Measurements from ENCODE around the gene CSPG4. TPM values are rescaled to one million over a fixed set of nuclear protein-coding genes. Genes with fewer than 3 reads are reported as not detected.
"Not testable (repeated sequence)": the region's sequence is repeated elsewhere in the genome, so short reads cannot be mapped to it uniquely, and the experiment has no call there.

Gene CSPG4
- total RNA-seq, 1 experiment from 2014 or later, result 2.4 TPM

DNA sequence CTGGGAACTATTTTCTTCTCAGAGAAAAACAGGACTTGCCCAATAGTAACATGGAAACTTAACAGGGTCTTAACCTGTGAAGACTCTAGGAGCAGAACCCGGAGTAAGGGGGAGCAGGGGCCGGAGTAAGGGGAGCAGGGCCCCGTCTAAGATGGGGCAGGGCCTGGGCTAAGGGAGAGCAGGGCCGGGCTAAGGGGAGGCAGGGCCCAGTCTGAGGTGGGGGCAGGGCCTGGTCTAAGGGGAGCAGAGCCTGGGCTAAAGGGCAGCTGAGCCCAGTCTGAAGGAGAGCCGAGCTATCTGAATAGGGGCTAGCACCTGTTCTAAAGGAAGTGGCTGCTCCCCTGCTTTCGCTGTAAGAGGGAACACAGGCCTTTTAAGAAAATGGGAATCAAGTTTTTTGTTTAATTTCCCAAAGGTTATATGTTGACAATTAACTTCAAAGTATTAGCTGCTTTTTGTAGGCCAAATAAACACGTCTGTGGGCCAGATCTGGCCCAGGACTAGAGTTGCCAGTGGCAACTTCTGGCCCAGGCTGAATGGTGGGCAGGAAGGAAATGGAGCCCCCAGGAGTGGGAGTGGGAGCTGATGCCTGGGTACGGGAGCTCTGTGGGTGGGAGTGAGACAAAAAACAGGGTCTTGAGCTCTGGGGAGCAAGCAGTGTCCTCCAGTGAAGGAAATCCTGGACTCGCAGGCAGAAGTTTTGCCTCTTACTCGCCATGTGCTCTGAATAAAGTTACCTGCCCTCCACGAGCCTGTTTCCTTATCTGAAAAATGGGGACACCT, 32.5 kb downstream of the CSPG4 start:
- intact Hi-C loops (cut with micrococcal nuclease; ENCODE audit: unreplicated experiment), result loop anchor here (5.0 kb wide), 1 partner anchor 173 kb away; no protein-coding TSS in a partner anchor
- Histone ChIP-seq H3F3A (ENCODE audit: insufficient read depth, low read depth) (peaks cover 5% of the 10 kb centered on the region), H3K4me1 (replicated peaks; ENCODE audit: insufficient read depth) (no peaks in the 10 kb centered on the region), H3K9me2 (ENCODE audit: insufficient read depth) (no peaks in the 10 kb centered on the region), H3K9me3 (ENCODE audit: insufficient read depth, low read depth) (no peaks in the 10 kb centered on the region), H4K20me1 (ENCODE audit: insufficient read depth) (no peaks in the 10 kb centered on the region), H3K79me2 (ENCODE audit: low read depth) (0 out of 2 replicates have a peak, but pooled peaks cover under 1% of the 10 kb centered on the region), H3K27ac (no peak overlapping the region), H3K36me3 (ENCODE audit: low read depth) (no peaks in the 10 kb centered on the region), H3K4me3 (no peak overlapping the region), H2AFZ (no peak overlapping the region), H3K27me3 (ENCODE audit: insufficient read depth, low read depth) (no peaks in the 10 kb centered on the region), H3K4me2 (no peak overlapping the region)
- ChIA-PET CTCF (interaction anchor here (0.5 to 1.6 kb wide), 3 partner anchors 29 to 303 kb away, joined by 3 to 6 read pairs (median 5); no protein-coding TSS in a partner anchor), POLR2A (ENCODE audit: unreplicated experiment) (interaction anchor here (0.7 kb wide), 1 partner anchor 692 kb away, joined by 4 read pairs; no protein-coding TSS in a partner anchor)
- BruUV-seq (replicated peaks), result no TSS peak
- TF ChIP-seq EZH2 (IDR thresholded peaks at IDR 0.05; ENCODE audit: low read depth), result no peak
- no peak for TF ChIP-seq CTCF (conservative IDR thresholded peaks at IDR 0.05)
- no peak for DNase-seq

DNA sequence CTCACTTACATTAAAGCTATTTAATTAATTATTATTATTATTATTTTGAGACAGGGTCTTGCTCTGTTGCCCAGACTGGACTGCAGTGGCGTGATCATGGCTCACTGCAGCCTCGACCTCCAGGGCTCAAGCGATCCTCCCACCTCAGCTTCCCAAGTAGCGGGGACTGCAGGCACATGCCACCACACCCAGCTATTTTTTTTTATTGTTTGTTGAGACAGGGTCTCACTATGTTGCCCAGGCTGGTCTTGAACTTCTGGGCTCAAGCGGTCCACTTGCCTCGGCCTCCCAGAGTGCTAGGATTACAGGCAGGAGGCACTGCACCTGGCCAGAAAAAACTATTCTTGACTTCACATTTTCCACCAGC, 34.3 kb downstream of the CSPG4 start:
- H2AFZ ChIP-seq; CTCF ChIA-PET; H3K9me2 ChIP-seq (ENCODE audit: insufficient read depth); H3K36me3 ChIP-seq (ENCODE audit: low read depth); BruUV-seq (replicated peaks); H4K20me1 ChIP-seq (ENCODE audit: insufficient read depth); H3K27me3 ChIP-seq (ENCODE audit: insufficient read depth, low read depth); H3K27ac ChIP-seq; H3K79me2 ChIP-seq (ENCODE audit: low read depth); DNase-seq; intact Hi-C loops (cut with micrococcal nuclease; ENCODE audit: unreplicated experiment); H3K4me2 ChIP-seq; H3K9me3 ChIP-seq (ENCODE audit: insufficient read depth, low read depth); H3K4me3 ChIP-seq: not testable (repeated sequence)
- POLR2A ChIA-PET (ENCODE audit: unreplicated experiment), result interaction anchor here (0.6 kb wide), 1 partner anchor 12 kb away, joined by 4 read pairs; no protein-coding TSS in a partner anchor
- Histone ChIP-seq H3F3A (ENCODE audit: insufficient read depth, low read depth) (peaks cover 10% of the 10 kb centered on the region), H3K4me1 (replicated peaks; ENCODE audit: insufficient read depth) (peaks cover 16% of the 10 kb centered on the region)

DNA sequence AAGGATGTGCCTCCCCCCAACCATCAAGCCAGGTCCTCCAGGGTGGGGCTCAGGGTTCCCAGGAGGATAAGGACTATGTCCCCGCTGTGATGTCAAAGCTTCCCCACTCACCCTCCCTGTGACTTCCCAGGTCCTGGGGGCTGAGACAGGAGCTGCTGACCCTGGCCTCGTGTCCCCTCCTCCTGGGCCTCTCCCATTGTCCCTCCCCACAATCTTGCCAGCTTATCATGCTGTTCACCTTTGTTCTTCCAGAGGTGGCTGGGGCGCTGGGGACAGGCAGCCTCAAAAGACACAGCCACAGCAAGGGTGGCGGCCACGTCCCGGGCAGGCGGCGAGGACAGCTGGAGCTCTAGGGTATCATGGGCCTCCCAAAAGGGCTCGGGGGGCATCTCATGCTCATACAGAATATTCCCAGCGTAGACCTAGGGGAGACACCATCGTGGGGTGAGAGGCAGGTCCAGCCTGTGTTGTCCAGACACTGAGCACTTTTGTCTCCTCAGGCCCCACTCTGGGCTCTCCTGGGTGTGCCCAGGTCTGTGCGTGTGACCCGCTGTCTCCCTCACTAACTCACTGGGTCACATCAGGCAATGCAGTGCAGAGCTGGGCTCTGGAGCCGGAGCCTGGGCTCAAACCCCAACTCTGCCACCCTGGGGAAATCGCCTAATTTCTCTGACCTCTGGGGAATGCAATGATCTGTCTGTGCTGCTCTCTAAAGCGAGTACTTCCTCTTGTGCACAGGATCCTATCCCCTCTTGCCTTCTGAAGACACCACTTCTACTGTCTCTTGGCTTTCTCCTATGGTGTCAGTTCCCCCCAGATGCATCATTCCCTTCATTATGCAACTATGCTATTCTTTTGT, 35.0 kb downstream of the CSPG4 start:
- H3K9me2 ChIP-seq (ENCODE audit: insufficient read depth), result no peaks in the 10 kb centered on the region
- H2AFZ ChIP-seq, result no peak overlapping the region
- no peaks in the 10 kb centered on the region for H3K9me3 ChIP-seq (ENCODE audit: insufficient read depth, low read depth)
- no peaks in the 10 kb centered on the region for H3K36me3 ChIP-seq (ENCODE audit: low read depth)
- H3K27ac ChIP-seq, result no peak overlapping the region
- peaks cover 17% of the 10 kb centered on the region for H3F3A ChIP-seq (ENCODE audit: insufficient read depth, low read depth)
- ChIA-PET CTCF (no interaction called here), POLR2A (ENCODE audit: unreplicated experiment) (no interaction called here)
- no peak overlapping the region for H3K4me3 ChIP-seq
- H3K4me1 ChIP-seq (replicated peaks; ENCODE audit: insufficient read depth), result peaks cover 23% of the 10 kb centered on the region
- no peaks in the 10 kb centered on the region for H3K27me3 ChIP-seq (ENCODE audit: insufficient read depth, low read depth)
- 0 out of 2 replicates have a peak, but pooled peaks cover 6% of the 10 kb centered on the region for H3K79me2 ChIP-seq (ENCODE audit: low read depth)
- no peak for TF ChIP-seq CTCF (conservative IDR thresholded peaks at IDR 0.05)
- TF ChIP-seq EZH2 (IDR thresholded peaks at IDR 0.05; ENCODE audit: low read depth), result no peak
- BruUV-seq (replicated peaks), result no TSS peak
- DNase-seq, result no peak
- intact Hi-C loops (cut with micrococcal nuclease; ENCODE audit: unreplicated experiment), result no loop called here
- H4K20me1 ChIP-seq (ENCODE audit: insufficient read depth), result no peaks in the 10 kb centered on the region
- no peak overlapping the region for H3K4me2 ChIP-seq
